Peyer's patch (tissue), 4 donors: Measurements from ENCODE around the gene MAPK8IP2.

Source experiments
- POLR2A ChIP-seq, 2 donors: fragments of 450-650 bp; IDR thresholded peaks; one replicate each; pipeline ENCODE4 v1.5.1; 2017; ENCODE audit warnings: antibody characterized with exemption in 2 of 2, mild to moderate bottlenecking in 2 of 2, moderate library complexity in 2 of 2
- TF ChIP-seq, protein P1 (sequence below), 6 experiments: fragments of 450-650 bp in 4 of 6; fragments of 200-600 bp in 2 of 6; sonication (generic) in 1 of 6; IDR thresholded peaks; one replicate each; pipeline ENCODE4 v1.5.1; 2017 to 2019; ENCODE audit warnings: antibody characterized with exemption in 6 of 6, mild to moderate bottlenecking in 3 of 6, moderate library complexity in 1 of 6

DNA sequence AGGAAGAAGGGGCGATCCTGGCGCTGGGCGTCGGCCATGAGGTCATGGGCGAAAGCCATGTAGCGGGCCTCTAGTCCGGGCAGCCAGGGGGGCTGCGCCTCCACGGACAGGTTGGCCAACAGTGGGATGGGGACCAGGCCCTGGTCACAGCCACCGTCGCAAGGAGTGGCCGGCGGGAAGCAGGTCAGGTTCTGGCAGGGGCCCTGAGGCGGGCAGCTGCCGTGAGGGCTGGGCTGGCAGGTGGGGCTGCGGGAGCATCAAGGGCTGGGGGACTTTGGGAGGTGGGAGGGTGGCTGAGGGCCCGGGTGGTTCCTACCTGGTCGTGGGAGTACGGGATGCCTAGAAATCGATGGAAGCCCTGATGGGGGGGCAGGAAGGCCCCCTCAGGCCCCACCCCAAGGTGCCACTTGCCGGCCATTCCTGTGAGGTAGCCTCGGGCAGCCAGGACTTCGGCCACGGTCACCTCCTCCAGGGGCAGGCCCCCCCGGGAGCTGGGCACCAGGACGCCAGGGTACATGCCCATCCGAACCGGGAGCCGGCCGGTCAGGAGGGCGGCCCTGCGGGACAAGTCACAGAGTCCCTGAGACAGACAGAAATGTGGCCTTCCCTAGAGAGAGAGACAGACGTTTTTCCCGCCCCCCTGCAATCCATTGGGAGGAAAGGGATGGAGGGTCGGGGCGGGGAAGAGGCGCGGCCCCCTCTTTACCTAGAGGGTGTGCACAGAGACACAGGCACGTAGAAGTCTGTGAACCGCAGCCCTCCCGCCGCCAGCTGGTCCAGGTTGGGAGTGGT, 26.5 kb downstream of the MAPK8IP2 start:
- TF ChIP-seq, protein P1, sequence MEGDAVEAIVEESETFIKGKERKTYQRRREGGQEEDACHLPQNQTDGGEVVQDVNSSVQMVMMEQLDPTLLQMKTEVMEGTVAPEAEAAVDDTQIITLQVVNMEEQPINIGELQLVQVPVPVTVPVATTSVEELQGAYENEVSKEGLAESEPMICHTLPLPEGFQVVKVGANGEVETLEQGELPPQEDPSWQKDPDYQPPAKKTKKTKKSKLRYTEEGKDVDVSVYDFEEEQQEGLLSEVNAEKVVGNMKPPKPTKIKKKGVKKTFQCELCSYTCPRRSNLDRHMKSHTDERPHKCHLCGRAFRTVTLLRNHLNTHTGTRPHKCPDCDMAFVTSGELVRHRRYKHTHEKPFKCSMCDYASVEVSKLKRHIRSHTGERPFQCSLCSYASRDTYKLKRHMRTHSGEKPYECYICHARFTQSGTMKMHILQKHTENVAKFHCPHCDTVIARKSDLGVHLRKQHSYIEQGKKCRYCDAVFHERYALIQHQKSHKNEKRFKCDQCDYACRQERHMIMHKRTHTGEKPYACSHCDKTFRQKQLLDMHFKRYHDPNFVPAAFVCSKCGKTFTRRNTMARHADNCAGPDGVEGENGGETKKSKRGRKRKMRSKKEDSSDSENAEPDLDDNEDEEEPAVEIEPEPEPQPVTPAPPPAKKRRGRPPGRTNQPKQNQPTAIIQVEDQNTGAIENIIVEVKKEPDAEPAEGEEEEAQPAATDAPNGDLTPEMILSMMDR (IDR thresholded peaks at IDR 0.05), result no peak
- TF ChIP-seq POLR2A (IDR thresholded peaks at IDR 0.05), result no peak
